ENCODE results near the gene PRR5.

DNA sequence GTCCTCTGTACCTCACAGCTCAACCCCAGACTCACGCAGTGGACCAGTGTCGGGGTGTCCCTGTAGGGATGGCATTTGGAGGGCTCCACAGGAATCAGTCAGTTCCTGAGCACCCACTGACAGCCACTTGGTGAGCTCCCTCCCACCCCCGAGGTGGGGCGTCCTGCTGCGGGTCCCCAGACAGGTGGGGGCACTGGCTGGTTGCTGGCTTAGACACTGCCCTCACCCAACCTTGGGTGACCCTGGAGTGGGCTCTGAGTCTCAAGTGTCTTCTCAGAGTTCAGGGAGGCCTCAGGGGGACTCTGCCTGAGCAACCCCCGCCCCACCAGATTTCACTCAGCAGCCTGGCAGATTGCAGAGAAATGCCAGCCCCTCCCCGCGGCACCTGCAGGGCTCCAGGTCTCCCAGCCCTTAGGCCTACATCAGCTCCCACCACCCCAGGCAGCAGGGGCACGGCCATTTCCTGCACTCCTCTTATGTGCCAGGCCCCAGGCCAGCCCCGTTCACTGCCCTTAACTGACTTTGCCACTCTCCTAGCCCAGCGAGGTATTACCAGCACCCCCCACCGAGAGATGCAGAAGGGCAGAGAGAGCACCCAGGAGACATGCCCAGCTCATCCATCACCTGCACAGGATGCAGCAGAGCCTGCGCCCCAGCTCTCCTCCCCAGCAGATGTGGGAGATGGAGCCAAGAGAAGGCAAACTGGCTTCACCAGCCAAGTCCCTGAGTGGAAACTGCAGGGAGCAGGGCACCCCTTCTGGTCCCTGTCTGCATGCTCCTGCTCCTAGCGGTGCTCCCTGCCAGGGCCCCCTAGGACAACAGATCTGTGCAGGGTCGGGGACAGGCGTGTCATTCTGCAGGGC, 2.4 kb downstream of the PRR5 start:
- TF ChIP-seq, protein P1, sequence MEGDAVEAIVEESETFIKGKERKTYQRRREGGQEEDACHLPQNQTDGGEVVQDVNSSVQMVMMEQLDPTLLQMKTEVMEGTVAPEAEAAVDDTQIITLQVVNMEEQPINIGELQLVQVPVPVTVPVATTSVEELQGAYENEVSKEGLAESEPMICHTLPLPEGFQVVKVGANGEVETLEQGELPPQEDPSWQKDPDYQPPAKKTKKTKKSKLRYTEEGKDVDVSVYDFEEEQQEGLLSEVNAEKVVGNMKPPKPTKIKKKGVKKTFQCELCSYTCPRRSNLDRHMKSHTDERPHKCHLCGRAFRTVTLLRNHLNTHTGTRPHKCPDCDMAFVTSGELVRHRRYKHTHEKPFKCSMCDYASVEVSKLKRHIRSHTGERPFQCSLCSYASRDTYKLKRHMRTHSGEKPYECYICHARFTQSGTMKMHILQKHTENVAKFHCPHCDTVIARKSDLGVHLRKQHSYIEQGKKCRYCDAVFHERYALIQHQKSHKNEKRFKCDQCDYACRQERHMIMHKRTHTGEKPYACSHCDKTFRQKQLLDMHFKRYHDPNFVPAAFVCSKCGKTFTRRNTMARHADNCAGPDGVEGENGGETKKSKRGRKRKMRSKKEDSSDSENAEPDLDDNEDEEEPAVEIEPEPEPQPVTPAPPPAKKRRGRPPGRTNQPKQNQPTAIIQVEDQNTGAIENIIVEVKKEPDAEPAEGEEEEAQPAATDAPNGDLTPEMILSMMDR (IDR thresholded peaks at IDR 0.05; ENCODE audit: low read depth, low read length, missing input control) = no peak
- TF ChIP-seq RAD21 (IDR thresholded peaks at IDR 0.05) = no peak
